NCI-H69 (cell line): ENCODE data around the gene ERBIN.
"Not testable (repeated sequence)": the region's sequence is repeated elsewhere in the genome, so short reads cannot be mapped to it uniquely, and the experiment has no call there.

Source experiments
- DNase-seq: peaks from one replicate; lab custom pipeline; 2025; lab: John Stamatoyannopoulos, UW

Gene ERBIN

GRCh38 chr5:65919773-65920172 lies 6.6 kb upstream of the ERBIN start:
- no peak for DNase-seq

- DNase-seq, result no peak
Observed at GRCh38 chr5:65923339-65923738, 3.0 kb upstream of the ERBIN start.

DNA sequence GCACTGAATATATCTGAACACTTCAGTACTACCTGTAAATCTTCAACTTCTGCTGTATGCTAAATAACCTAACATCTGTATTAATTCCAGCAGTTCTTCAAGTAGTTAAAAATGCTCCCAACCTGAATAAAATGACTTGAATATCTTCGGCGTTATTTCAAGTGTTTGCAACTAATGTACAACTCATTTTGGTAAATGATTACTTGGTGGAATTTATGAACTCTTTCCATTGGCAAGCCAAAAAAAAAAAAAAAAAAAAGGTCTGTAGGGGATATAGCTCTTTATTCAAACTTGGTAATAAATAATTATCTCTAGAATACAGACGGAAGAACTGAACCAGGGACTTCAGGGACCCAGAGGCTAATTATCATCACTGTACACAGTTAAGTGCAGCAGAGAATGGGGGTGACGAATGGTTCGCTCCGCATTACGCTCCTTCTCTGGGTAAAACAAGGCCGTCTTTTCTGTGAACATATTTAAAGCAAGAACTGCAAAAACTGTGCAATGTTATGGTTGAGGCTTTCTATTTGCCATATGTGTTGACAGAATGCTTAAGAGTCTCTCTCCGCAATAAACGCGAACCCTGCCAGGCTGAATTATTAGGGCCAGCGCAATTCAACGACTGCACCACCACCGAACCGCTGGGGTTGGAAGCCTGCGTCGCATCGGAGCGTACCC lies 1.9 kb upstream of the ERBIN start:
- DNase-seq, result peak; percentile 77

GRCh38 chr5:65925044-65925600 lies 1.3 kb upstream of the ERBIN start:
- peak; percentile 88 for DNase-seq

- DNase-seq, result peak; percentile 98
Observed at GRCh38 chr5:65925601-65926275, 637 bp upstream of the ERBIN start.

- DNase-seq, result peak; percentile 57
Observed at GRCh38 chr5:65926893-65927292, 518 bp downstream of the ERBIN start.

- DNase-seq, result peak; percentile 36
Observed at GRCh38 chr5:65927503-65928321, 1.3 kb downstream of the ERBIN start.

DNA sequence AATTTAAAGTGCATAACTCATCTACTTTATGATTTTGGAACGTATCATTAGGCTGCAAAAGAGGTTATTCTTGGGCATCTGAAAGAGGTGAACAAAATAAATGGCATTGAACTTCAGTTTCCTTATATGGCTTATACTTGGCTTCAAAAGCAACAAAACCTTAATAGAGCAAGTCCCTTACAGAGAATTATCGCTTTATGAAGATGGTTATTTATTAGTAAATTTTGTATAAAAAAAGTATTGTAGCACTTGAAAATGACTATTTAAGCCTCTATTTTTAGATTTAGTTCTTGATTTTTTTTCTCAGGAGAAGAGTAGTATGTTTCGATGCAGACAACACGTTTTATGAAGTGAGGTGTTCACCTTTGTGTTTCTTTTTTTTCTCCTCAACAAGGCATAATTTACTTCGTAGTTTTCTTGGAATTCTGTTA lies 2.0 kb downstream of the ERBIN start:
- DNase-seq, result no peak

DNA sequence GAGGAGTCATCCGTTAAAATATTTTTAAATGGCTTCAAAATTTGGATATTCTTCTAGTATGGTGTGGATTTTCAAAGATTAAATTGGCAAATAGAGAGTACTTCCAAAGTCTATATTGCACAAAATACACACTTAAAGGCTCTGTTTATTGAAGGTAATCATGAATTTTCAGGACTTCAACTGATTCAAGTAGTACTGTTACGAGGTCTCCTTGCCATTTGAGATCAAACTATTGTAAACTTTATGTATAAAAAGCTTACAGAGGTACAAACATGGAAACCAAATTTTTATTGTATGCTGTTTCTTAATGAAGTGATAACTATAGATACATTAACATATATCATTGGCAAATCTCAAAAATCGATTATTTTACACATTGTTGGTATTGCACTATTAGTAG lies 2.5 kb downstream of the ERBIN start:
- no peak for DNase-seq

DNA sequence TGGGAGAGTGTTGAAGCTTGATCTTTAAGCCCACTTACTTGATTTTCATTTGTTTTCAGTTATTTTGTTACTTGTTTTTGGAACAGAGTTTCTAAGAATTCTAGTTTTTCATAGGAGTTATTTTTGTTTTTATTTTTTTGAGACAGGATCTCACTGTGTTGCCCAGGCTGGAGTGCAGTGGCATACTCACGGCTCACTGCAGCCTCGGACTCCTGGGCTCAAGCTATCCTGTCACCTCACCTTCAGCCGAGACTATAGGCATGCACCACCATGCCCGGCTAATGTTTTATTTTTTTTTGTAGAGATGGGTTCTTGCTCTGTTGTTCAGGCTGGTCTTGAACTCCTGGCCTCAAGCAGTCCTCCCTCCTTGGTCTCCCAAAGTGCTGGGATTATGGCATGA lies 6.3 kb downstream of the ERBIN start:
- no peak for DNase-seq

DNA sequence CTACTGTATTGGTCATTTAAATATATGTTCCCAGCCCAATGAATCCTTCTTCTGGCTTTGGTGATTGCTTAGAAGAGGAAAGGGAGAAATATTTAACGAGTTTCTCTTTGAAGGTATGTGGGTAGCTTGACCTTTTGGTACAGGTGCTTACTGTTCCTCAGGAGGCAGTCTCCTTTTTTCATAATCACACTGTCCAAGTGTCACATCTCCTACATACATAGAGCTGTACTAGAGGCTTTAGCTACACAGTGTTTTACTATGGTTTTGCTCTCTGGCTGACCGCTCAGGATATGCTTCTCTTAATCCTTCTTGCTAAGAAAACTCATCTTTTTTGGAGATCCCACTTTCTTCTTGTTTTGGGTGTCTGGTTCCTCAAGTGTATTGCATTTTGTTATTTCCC lies 6.9 kb downstream of the ERBIN start:
- DNase-seq, result no peak

DNA sequence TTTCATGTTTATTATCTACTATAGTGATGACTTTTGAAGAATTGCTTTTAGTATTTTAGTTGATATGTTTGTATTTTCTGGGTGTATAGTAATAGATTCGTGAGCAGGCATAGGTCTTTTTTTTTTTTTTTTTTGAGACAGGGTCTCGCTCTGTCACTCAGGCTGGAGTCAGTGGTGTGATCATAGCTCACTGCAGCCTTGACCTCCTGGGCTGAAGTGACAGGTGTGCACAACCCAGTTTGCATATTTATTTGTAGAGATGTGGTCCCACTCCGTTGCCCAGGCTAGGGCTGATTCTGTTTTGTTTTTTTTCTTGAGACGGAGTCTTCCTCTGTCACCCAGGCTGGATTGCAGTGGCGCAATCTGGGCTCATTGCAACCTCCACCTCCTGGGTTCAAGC lies 11.9 kb downstream of the ERBIN start:
- DNase-seq, result no peak

GRCh38 chr5:65943771-65944170 lies 17.4 kb downstream of the ERBIN start:
- no peak for DNase-seq

- no peak for DNase-seq
Observed at GRCh38 chr5:65946198-65946745, 19.9 kb downstream of the ERBIN start.

GRCh38 chr5:65948115-65948747 lies 21.9 kb downstream of the ERBIN start:
- DNase-seq, result no peak

GRCh38 chr5:65951330-65951729 lies 25.0 kb downstream of the ERBIN start:
- DNase-seq, result no peak

DNA sequence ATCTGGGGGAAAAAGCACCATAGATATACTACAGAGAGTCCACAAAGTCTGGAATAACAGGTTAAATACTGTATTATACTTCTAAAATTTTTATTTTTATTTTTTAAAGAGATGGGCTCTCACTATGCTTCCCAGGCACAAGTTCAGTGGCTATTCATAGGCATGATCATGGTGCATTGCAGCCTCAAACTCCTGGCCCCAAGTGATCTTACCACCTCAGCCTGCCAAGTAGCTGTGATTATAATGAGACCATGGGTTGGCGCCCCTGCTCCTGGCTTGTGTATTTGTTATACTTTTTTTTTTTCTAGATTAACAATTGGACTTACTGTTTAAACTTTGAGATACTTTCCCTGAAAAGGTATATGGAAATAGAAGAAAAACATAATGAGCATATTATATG lies 25.9 kb downstream of the ERBIN start:
- no peak for DNase-seq

GRCh38 chr5:65954200-65954599 lies 27.8 kb downstream of the ERBIN start:
- no peak for DNase-seq

DNA sequence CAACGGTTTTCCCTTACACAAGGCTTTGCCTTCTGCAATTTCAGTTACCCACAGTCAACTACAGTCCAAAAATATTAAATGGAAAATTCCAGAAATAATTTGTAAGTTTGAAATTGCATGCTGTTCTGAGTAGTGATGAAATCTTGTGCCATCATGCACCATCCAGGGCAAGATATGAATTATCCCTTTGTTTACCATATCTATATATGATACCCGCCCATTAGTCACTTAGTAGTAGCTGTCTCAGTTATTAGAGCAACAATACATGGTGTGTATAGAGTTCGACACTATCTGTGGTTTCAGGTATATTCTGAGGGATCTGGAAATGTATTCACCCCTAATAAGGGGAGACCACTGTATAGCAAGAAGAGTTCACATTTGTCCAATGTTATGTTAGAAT lies 29.4 kb downstream of the ERBIN start:
- no peak for DNase-seq

GRCh38 chr5:65957703-65958102 lies 31.3 kb downstream of the ERBIN start:
- DNase-seq, result not testable (repeated sequence)

- DNase-seq, result peak; percentile 22
Observed at GRCh38 chr5:65961633-65962032, 35.3 kb downstream of the ERBIN start.
